ENCODE results near the gene KLHL24. TPM values are rescaled to one million over a fixed set of nuclear protein-coding genes. Genes with fewer than 3 reads are reported as not detected.
A peak's percentile ranks its signal among the peaks of the same experiment; 100 is the strongest.
"Not testable (repeated sequence)": the region's sequence is repeated elsewhere in the genome, so short reads cannot be mapped to it uniquely, and the experiment has no call there.

KLHL24 gene
- total RNA-seq, 1 experiment from 2014 or later = 16.7 TPM

GRCh38 chr3:183695569-183696364 lies 60.3 kb downstream of the KLHL24 start:
- DNase-seq (ENCODE audit: low read depth) = no peak

GRCh38 chr3:183697123-183697609 lies 61.7 kb downstream of the KLHL24 start:
- no peak for DNase-seq (ENCODE audit: low read depth)

GRCh38 chr3:183697610-183698317 lies 62.3 kb downstream of the KLHL24 start, which contains the start of gene YEATS2:
Gene YEATS2, plus strand, starts transcription at chr3:183697797. Its CDS starts 17,366 bp downstream, at chr3:183715163.
- DNase-seq (ENCODE audit: low read depth) = peak; percentile 70

GRCh38 chr3:183698318-183698751 lies 62.9 kb downstream of the KLHL24 start:
- DNase-seq (ENCODE audit: low read depth) = peak; percentile 40

GRCh38 chr3:183698756-183699155 lies 63.3 kb downstream of the KLHL24 start:
- peak; percentile 32 for DNase-seq (ENCODE audit: low read depth)

- no peak for DNase-seq (ENCODE audit: low read depth)
These were observed 64.0 kb downstream of the KLHL24 start for GRCh38 chr3:183699238-183699947.

GRCh38 chr3:183701744-183702143 lies 66.3 kb downstream of the KLHL24 start:
- no peak for DNase-seq (ENCODE audit: low read depth)

- not testable (repeated sequence) for DNase-seq (ENCODE audit: low read depth)
These were observed 68.5 kb downstream of the KLHL24 start for GRCh38 chr3:183703892-183704291.

- DNase-seq (ENCODE audit: low read depth) = no peak
These were observed 74.8 kb downstream of the KLHL24 start for GRCh38 chr3:183710231-183710630.

- no peak for DNase-seq (ENCODE audit: low read depth)
These were observed 76.1 kb downstream of the KLHL24 start for GRCh38 chr3:183711516-183711915.

GRCh38 chr3:183714622-183715021 lies 79.2 kb downstream of the KLHL24 start:
- no peak for DNase-seq (ENCODE audit: low read depth)

GRCh38 chr3:183718012-183718411 lies 82.6 kb downstream of the KLHL24 start:
- no peak for DNase-seq (ENCODE audit: low read depth)

GRCh38 chr3:183725387-183725786 lies 90.0 kb downstream of the KLHL24 start:
- DNase-seq (ENCODE audit: low read depth) = no peak

GRCh38 chr3:183728204-183728603 lies 92.8 kb downstream of the KLHL24 start:
- no peak for DNase-seq (ENCODE audit: low read depth)

GRCh38 chr3:183730361-183730760 lies 94.9 kb downstream of the KLHL24 start:
- no peak for DNase-seq (ENCODE audit: low read depth)

GRCh38 chr3:183731611-183732010 lies 96.2 kb downstream of the KLHL24 start:
- DNase-seq (ENCODE audit: low read depth) = no peak

- no peak for DNase-seq (ENCODE audit: low read depth)
These were observed 98.1 kb downstream of the KLHL24 start for GRCh38 chr3:183733553-183733952.

All from HT1080 (cell line).